Left renal pelvis (tissue), 4 donors: ENCODE data around the gene FBLN2. TPM values are rescaled to one million over a fixed set of nuclear protein-coding genes. Genes with fewer than 3 reads are reported as not detected.
"Not testable (repeated sequence)": the region's sequence is repeated elsewhere in the genome, so short reads cannot be mapped to it uniquely, and the experiment has no call there.

Experiments used
- DNase-seq, 4 donors: peaks; one replicate each; pipeline ENCODE4 v3.0.0-alpha.2; 2013; ENCODE audit warnings: low read depth in 4 of 4, low spot score in 3 of 4
- polyA plus RNA-seq, 4 donors: library from polyadenylated mRNA; unstranded; fragments of 120-200 nt; gene quantifications; one replicate each; pipeline ENCODE4 v1.2.1, GENCODE V29; 2013; ENCODE audit not compliant: insufficient read length in 4 of 4

FBLN2 gene
- 10 to 100 TPM; 25.6 to 97.3 (median 34.6) TPM for polyA plus RNA-seq

GRCh38 chr3:13548696-13549622 is at the start of gene FBLN2:
TSS of gene FBLN2 (plus strand) at chr3:13549125. CDS start at chr3:13570356, 21,231 bp downstream.
- peak in 2 of 4 donors; percentile 25 to 50 for DNase-seq

GRCh38 chr3:13499246-13499645 is 49.7 kb upstream of the FBLN2 start:
- not testable (repeated sequence) for DNase-seq

GRCh38 chr3:13500133-13500885 is 48.6 kb upstream of the FBLN2 start:
- DNase-seq: no peak

DNA sequence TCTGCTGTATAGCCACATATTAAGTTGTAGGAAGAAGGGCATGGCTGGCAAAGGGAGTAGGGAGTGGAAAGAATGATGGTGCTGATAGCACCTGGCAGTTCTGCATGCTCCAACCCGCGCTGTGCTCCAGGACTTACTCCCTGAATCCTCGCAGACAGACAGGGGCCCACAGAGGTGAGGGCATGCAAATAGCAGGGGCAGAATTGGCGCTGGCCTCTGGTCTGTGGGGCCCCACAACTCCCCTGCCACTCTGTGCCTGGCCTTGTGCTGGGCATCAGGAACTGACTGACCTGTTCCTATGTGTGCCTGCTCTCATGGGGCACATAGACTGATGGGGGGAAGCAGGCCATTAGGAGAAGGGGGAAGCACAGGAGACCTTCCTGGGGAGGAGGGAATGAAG is 47.9 kb upstream of the FBLN2 start:
- DNase-seq: no peak

DNA sequence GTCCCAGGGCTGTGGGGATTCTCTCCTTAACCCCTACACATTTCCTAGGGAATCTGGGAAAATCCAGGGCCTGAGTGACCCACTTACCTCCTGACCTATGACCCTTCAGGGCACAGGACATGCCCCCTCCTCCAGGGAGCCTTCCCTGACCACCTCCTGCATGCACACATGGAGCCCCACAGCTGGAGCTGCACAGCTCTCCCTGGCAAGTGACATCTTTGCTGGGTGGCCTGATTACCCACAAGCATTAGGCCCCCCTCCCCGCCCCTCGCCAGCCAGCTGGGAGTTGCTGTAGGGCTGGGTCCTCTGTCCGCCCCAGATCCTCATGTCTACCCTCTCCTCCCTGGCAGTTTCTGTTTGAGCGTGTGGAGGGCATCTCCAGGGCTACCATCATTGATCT is 47.4 kb upstream of the FBLN2 start:
- no peak for DNase-seq

- DNase-seq: no peak
These were observed 46.8 kb upstream of the FBLN2 start for GRCh38 chr3:13501958-13502790.

DNA sequence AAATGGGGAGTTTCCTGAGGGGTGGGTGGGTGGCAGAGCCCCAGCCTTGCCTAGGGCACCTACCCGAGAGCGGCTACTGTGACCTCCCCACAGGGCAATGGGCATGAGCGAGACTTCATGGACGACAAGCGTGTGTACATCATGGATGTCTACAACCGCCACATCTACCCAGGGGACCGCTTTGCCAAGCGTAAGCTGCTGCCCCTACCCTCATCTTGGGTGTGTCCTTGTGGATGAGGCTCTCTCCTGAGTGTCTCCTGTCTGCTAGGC is 46.2 kb upstream of the FBLN2 start:
- no peak for DNase-seq

DNA sequence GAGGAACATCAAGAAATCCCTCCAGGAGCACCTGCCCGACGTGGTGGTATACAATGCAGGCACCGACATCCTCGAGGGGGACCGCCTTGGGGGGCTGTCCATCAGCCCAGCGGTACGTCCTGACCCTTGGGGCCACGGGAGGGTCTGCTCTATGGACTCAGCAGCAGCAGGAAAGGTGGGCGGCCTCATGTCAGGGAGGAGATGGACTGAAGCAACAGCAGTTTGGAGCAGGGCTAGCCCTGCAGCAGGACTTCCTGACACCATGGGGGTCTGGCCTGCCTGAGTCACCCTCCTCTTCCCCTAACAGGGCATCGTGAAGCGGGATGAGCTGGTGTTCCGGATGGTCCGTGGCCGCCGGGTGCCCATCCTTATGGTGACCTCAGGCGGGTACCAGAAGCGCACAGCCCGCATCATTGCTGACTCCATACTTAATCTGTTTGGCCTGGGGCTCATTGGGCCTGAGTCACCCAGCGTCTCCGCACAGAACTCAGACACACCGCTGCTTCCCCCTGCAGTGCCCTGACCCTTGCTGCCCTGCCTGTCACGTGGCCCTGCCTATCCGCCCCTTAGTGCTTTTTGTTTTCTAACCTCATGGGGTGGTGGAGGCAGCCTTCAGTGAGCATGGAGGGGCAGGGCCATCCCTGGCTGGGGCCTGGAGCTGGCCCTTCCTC is 44.6 kb upstream of the FBLN2 start:
- no peak for DNase-seq

GRCh38 chr3:13505147-13506130 is 43.5 kb upstream of the FBLN2 start:
- DNase-seq: no peak

- no peak for DNase-seq
These were observed 42.7 kb upstream of the FBLN2 start for GRCh38 chr3:13506239-13506638.

- DNase-seq: no peak
These were observed 42.2 kb upstream of the FBLN2 start for GRCh38 chr3:13506680-13507079.

GRCh38 chr3:13507247-13507569 is 41.7 kb upstream of the FBLN2 start:
- no peak for DNase-seq

DNA sequence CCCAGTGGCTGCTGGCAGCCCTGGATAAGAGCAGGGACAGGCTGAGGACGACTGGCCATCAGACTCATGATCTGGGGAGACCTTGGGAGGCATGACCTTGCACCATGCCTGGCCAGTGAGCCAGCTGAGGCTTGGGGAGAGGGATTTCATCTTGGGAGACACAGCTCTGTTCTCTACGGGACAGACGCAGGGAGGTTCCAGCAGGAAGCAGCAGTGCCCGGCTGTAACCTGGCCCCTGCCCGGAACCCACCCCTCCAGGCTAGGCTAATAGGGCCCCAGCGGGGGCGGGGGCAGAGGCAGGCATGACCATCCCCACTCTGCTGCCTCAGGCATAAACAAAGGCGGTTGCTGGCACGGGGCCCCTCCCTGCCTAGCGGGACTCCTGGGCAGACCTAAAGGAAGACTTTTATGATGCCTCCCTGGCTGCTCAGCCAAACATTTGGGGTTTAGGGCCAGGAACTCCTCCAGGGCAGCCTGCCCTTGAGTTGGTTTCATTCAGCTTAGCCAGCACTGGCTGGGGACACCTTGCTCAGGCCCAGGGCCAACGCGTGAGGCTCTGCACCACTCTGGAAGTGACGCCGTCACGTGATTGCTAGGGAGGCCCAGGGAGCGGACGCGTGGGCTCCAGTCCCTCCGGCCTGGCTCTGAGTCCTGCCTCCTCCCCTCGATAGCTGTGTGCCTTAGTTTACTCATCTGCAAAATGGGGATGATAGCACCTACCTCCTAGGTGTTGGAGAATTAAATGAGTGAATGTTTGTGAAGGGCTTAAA is 41.2 kb upstream of the FBLN2 start:
- DNase-seq: no peak

DNA sequence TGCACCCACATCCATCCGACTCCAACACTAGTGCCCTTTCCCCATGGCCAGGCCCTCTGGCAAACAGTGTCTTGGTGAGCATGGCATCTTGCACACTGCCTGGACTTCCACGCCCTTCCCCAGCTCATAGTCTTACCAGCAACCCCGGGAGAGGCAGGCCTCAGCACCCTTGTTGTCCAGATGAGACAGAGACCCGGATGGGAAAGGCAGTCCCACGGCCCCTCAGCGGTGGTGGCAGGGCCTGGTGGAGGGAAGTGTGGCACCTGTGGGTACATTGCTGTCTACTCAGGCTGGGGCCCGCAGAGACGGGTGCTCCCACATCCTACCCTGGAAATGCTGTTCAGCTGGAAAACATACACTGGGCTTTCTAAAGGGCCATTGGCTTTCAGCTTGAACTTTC is 40.4 kb upstream of the FBLN2 start:
- DNase-seq: no peak

DNA sequence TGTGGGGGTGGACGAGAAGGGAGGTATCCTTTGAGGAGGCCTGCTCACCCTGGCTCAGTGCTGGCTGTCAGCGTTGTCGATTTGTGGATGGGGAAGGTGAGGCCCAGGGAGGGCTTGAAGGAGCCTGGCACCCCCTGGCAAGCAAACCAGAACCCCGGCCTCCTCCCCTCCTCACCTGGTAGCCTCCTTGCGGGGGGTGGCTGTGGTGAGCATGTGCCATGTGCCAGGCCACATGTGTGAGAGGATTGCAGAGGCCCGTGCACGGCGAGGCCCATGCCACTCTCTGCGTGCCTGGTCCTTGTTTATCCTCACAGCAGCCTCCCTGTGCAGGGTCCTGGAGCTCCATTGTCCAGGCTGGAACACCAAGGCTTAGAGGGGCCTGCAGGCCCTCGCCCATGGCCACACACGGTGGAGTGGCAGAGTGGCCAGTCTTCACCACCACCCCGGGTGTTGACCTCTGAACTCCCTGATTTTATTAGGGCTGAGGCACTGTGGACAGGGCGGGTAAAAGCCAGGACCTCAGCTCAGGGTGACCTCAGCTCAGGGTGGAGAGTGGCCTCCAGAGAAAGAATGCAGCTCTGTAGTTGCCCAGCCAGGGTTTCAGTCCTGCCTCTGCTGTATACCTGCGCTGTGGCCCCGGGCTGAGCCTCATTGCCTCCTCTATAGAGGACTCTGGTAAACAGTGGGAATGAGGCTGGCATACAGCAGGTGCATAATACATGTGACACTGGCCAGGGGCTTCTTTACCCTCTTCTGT is 39.7 kb upstream of the FBLN2 start:
- no peak for DNase-seq

DNA sequence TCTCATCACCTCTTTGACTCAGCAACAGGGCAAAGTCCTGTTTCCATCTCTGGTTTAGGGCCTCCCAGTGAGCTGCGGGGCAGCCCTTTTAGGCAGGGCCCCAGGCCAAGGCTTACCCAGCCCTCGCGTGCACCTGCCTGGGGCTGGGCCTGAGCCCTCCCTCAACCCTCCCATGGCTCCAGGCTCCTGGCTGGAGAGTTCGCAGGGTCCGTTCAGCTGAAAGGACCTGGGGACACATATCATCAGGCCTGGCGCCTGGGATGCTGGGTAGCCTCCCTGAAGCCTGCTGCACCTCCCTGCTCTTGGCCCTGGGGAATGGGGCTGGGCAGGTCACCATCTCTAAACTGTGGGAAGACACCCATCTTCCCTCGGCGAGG is 39.1 kb upstream of the FBLN2 start:
- no peak for DNase-seq

DNA sequence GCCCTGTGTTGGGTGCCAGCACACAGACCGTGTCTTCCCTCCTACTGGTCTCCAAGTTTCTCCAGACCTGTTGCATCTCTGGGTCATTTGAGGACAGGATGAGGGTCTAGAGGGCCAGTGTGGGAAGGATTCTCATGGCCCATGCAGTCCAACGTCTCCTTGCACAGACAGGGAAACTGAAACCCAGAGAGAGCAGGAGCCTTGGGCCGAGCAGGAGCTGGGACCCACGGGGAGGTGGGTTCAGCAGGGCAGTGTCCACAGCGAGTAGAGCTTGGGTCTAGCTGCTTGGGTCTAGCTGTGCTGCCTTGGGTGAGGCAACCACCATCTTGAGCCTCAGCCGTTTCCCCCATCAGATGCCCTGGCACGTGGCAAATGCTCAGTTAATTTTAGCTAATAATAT is 36.5 kb upstream of the FBLN2 start:
- no peak for DNase-seq
